K562 (cell line): ENCODE results near the gene DNAL4. TPM values are rescaled to one million over a fixed set of nuclear protein-coding genes. Genes with fewer than 3 reads are reported as not detected.
A peak's percentile ranks its signal among the peaks of the same experiment; 100 is the strongest.

ENCODE experiments used
- CBFA2T3 ChIP-seq: fragments of 450-650 bp; IDR thresholded peaks from 2 replicates; pipeline ENCODE4 v1.6.1; 2017
- CBX3 ChIP-seq, 2 experiments: IDR thresholded peaks; 1 replicate in 1 of 2; 2 replicates in 1 of 2; pipeline ENCODE4 v1.6.1; 2012; ENCODE audit warnings: inconsistent platforms in 2 of 2, low read length in 2 of 2, borderline replicate concordance in 1 of 2, control low read depth in 1 of 2
- CEBPB ChIP-seq: fragments of 450-650 bp; IDR thresholded peaks from 2 replicates; pipeline ENCODE4 v1.6.1; 2016; ENCODE audit warnings: missing genetic modification characterization, missing compliant biosample characterization
- CHD4 ChIP-seq: fragments of 200-600 bp; sonication (generic); IDR thresholded peaks from 3 replicates; pipeline ENCODE4 v1.6.1; 2012; ENCODE audit warnings: low read depth, mild to moderate bottlenecking, mixed read lengths, low read length, inconsistent platforms; ENCODE audit not compliant: insufficient read depth, insufficient replicate concordance, poor library complexity, severe bottlenecking
- FOSL1 ChIP-seq: fragments of 200-800 bp; sonication (Bioruptor generic); conservative IDR thresholded peaks from 2 replicates; pipeline ENCODE4 v1.6.1; 2016; ENCODE audit warnings: missing genetic modification characterization, missing compliant biosample characterization
- HOXB6 ChIP-seq: fragments of 250-450 bp; sonication (Bioruptor Pico); IDR thresholded peaks from 2 replicates; pipeline ENCODE4 v1.5.1; 2022; ENCODE audit warnings: mild to moderate bottlenecking, borderline replicate concordance
- IRF9 ChIP-seq: fragments of 450-650 bp; IDR thresholded peaks from 2 replicates; pipeline ENCODE4 v1.6.1; 2016; ENCODE audit warnings: missing biosample characterization, missing genetic modification characterization
- PHB2 ChIP-seq: fragments of 450-650 bp; IDR thresholded peaks from 2 replicates; pipeline ENCODE4 v1.6.1; 2017; ENCODE audit warnings: low read depth
- PURB ChIP-seq: sonication (generic); formaldehyde crosslinking; IDR thresholded peaks from 2 replicates; pipeline ENCODE4 v1.9.0; 2021; ENCODE audit warnings: low read depth, mild to moderate bottlenecking, missing genetic modification reagents
- SRSF7 ChIP-seq: fragments of 200-400 bp; formaldehyde crosslinking; optimal IDR thresholded peaks from 2 replicates; pipeline ENCODE3; 2017; ENCODE audit warnings: mild to moderate bottlenecking, low read depth, low read length
- TCF3 ChIP-seq: sonication (generic); formaldehyde crosslinking; IDR thresholded peaks from 2 replicates; pipeline ENCODE4 v1.4.0; 2020; ENCODE audit warnings: mild to moderate bottlenecking, missing genetic modification reagents
- TEAD1 ChIP-seq, 2 experiments: fragments of 450-650 bp in 1 of 2; sonication (generic) in 1 of 2; formaldehyde crosslinking; IDR thresholded peaks; 2 replicates each; pipeline versions ENCODE4 v1.4.0 to v1.8.0; 2020 to 2022; ENCODE audit warnings: mild to moderate bottlenecking in 2 of 2, missing genetic modification reagents in 1 of 2
- U2AF2 ChIP-seq: fragments of 200-400 bp; formaldehyde crosslinking; optimal IDR thresholded peaks from 2 replicates; pipeline ENCODE3; 2017; ENCODE audit warnings: low read depth, mild to moderate bottlenecking, low read length
- ZBED1 ChIP-seq: IDR thresholded peaks from 2 replicates; pipeline ENCODE4 v1.6.1; 2014
- ZNF124 ChIP-seq: sonication (generic); formaldehyde crosslinking; IDR thresholded peaks from 2 replicates; pipeline ENCODE4 v1.8.1; 2022; ENCODE audit warnings: missing genetic modification reagents
- ZNF408 ChIP-seq: fragments of 250-450 bp; sonication (Bioruptor Pico); IDR thresholded peaks from 2 replicates; pipeline ENCODE4 v1.4.0; 2020; ENCODE audit warnings: low read depth, mild to moderate bottlenecking, moderate library complexity
- ZNF561 ChIP-seq: fragments of 450-650 bp; formaldehyde crosslinking; conservative IDR thresholded peaks from 2 replicates; pipeline ENCODE4 v1.4.0; 2020; ENCODE audit warnings: mild to moderate bottlenecking, moderate library complexity
- ZNF717 ChIP-seq: fragments of 250-450 bp; sonication (Bioruptor Pico); IDR thresholded peaks from 2 replicates; pipeline ENCODE4 v1.5.0; 2021
- polyA plus RNA-seq, 8 experiments: library from polyadenylated mRNA; depleted of rRNA in 4 of 8; stranded (reverse) in 5 of 8; unstranded in 3 of 8; fragments of >200 nt; fragmentation: Nextera tagmentation in 2 of 8; fragmentation: Illumina TruSeq in 1 of 8; extraction: Ambion mirVana in 2 of 8; extraction: Trizol in 1 of 8; gene quantifications; 2 replicates each; pipeline versions ENCODE4 v1.2.1 to v1.2.3, GENCODE V29; 2011 to 2014; ENCODE audit warnings: inconsistent platforms in 1 of 8, missing spikeins in 1 of 8
- total RNA-seq, 7 experiments: library from RNA; depleted of rRNA in 6 of 7; stranded (reverse); fragments of >200 nt in 6 of 7; fragmentation: Illumina TruSeq in 2 of 7; extraction: Trizol in 2 of 7; gene quantifications; 2 replicates each; pipeline versions ENCODE4 v1.2.1 to v1.2.3, GENCODE V29; 2011 to 2021; ENCODE audit warnings: low replicate concordance in 1 of 7
- TF ChIP-seq, protein P1 (sequence below): fragments of 250-450 bp; sonication (Bioruptor Pico); IDR thresholded peaks from 2 replicates; pipeline ENCODE4 v1.8.0; 2022; ENCODE audit warnings: moderate library complexity, mild to moderate bottlenecking, inconsistent platforms
- TF ChIP-seq, protein P2 (sequence below), 2 experiments: fragments of 450-650 bp; IDR thresholded peaks; 2 replicates each; pipeline ENCODE4 v1.6.1; 2016
- TF ChIP-seq, protein P3 (sequence below): sonication (generic); formaldehyde crosslinking; IDR thresholded peaks from 2 replicates; pipeline ENCODE4 v1.8.0; 2022; ENCODE audit warnings: mild to moderate bottlenecking, missing genetic modification reagents

DNAL4 gene
- total and polyA plus RNA-seq, 9 of the 15 experiments (the other 6 are each of a cell fraction or from before 2014, with no cell fraction given): 0.20 to 9.4 (median 5.2) TPM

DNA sequence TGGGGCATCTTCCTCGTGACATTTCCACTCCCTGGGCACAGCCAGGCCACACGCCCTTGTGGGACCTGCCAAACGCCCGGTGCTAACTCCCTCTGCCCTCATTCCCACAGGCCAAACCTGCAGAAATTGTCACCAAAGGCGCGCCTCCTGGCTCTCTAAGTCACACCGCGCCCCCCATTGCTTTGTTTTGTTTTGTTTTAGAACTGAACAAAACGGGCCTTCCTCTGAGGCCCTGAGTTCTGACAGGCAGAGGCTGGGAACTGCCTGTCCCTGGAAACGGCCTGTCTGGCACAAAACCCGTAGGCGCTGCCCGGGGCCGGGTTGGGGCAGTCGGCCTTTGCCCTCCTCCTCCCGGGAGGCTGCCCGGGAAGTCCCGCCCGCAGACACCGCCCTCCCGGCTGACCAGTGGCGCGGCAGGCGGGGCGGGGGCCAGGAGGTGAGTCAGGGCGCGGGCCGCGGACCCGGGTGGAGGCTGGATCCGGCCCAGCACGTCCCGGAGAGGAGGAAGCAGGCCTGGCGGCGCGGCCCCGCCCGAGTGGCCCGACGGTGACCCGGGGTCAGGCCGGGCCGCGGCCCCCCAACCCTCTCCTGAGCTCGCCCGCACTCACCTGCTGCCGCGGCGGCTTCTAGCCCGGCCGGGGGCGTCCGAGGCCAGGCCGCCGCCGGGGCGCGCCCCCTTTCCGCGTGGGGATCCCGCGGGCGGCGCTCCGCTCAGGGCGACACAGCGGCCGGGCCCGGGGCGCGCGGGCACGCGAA is 38.6 kb downstream of the DNAL4 start (continued):
- TF ChIP-seq PURB (no peak), U2AF2 (no peak), CEBPB (tag) (no peak), CBX3 (IDR thresholded peaks at IDR 0.05; ENCODE audit: borderline replicate concordance in 1 of 2, low read length in 2 of 2) (no peak), ZNF124 (CRISPR knock-in tag) (no peak), ZNF717 (CRISPR knock-in tag) (no peak), SRSF7 (no peak), IRF9 (tag) (no peak), ZBED1 (no peak), TEAD1 (CRISPR knock-in tag; IDR thresholded peaks at IDR 0.05) (0 out of 4 replicates have a peak, but pooled peaks of 1 of the 2 experiments have one; percentile 22), CHD4 (no peak), FOSL1 (tag) (peak; percentile 92), ZNF408 (CRISPR knock-in tag) (no peak), TCF3 (CRISPR knock-in tag) (no peak), HOXB6 (CRISPR knock-in tag) (no peak), CBFA2T3 (no peak), PHB2 (no peak), ZNF561 (no peak)
- TF ChIP-seq, protein P1, sequence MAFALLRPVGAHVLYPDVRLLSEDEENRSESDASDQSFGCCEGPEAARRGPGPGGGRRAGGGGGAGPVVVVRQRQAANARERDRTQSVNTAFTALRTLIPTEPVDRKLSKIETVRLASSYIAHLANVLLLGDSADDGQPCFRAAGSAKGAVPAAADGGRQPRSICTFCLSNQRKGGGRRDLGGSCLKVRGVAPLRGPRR: no peak
- TF ChIP-seq, protein P2, sequence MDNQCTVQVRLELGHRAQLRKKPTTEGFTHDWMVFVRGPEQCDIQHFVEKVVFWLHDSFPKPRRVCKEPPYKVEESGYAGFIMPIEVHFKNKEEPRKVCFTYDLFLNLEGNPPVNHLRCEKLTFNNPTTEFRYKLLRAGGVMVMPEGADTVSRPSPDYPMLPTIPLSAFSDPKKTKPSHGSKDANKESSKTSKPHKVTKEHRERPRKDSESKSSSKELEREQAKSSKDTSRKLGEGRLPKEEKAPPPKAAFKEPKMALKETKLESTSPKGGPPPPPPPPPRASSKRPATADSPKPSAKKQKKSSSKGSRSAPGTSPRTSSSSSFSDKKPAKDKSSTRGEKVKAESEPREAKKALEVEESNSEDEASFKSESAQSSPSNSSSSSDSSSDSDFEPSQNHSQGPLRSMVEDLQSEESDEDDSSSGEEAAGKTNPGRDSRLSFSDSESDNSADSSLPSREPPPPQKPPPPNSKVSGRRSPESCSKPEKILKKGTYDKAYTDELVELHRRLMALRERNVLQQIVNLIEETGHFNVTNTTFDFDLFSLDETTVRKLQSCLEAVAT (IDR thresholded peaks at IDR 0.05): peak in 1 of 2 experiments; percentile 88; a peak in 2 of 4 replicates
- TF ChIP-seq, protein P3, sequence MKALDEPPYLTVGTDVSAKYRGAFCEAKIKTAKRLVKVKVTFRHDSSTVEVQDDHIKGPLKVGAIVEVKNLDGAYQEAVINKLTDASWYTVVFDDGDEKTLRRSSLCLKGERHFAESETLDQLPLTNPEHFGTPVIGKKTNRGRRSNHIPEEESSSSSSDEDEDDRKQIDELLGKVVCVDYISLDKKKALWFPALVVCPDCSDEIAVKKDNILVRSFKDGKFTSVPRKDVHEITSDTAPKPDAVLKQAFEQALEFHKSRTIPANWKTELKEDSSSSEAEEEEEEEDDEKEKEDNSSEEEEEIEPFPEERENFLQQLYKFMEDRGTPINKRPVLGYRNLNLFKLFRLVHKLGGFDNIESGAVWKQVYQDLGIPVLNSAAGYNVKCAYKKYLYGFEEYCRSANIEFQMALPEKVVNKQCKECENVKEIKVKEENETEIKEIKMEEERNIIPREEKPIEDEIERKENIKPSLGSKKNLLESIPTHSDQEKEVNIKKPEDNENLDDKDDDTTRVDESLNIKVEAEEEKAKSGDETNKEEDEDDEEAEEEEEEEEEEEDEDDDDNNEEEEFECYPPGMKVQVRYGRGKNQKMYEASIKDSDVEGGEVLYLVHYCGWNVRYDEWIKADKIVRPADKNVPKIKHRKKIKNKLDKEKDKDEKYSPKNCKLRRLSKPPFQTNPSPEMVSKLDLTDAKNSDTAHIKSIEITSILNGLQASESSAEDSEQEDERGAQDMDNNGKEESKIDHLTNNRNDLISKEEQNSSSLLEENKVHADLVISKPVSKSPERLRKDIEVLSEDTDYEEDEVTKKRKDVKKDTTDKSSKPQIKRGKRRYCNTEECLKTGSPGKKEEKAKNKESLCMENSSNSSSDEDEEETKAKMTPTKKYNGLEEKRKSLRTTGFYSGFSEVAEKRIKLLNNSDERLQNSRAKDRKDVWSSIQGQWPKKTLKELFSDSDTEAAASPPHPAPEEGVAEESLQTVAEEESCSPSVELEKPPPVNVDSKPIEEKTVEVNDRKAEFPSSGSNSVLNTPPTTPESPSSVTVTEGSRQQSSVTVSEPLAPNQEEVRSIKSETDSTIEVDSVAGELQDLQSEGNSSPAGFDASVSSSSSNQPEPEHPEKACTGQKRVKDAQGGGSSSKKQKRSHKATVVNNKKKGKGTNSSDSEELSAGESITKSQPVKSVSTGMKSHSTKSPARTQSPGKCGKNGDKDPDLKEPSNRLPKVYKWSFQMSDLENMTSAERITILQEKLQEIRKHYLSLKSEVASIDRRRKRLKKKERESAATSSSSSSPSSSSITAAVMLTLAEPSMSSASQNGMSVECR (CRISPR knock-in tag): peak; percentile 52
